Testis (tissue), 2 donors: ENCODE measurements around the gene PTTG2.

Experiments used
- CTCF ChIP-seq, 3 experiments: fragments of 450-650 bp in 2 of 3; fragments of 200-600 bp in 1 of 3; sonication (generic) in 1 of 3; IDR thresholded peaks; one replicate each; pipeline ENCODE4 v1.5.1; 2016 to 2019; ENCODE audit warnings: antibody characterized with exemption in 3 of 3, mild to moderate bottlenecking in 2 of 3, moderate library complexity in 1 of 3
- POLR2A ChIP-seq: fragments of 450-650 bp; IDR thresholded peaks from one replicate; pipeline ENCODE4 v1.6.1; 2017; ENCODE audit warnings: antibody characterized with exemption, mild to moderate bottlenecking, moderate library complexity

- TF ChIP-seq CTCF (IDR thresholded peaks at IDR 0.05) (no peak), POLR2A (no peak)
Observed at GRCh38 chr4:37951461-37952352, 8.5 kb upstream of the PTTG2 start.
